Panc1 (cell line): ENCODE data around the gene SMIM35.
"Not testable (repeated sequence)": the region's sequence is repeated elsewhere in the genome, so short reads cannot be mapped to it uniquely, and the experiment has no call there.

ENCODE experiments used
- POLR2AphosphoS5 ChIP-seq: IDR thresholded peaks from 2 replicates; pipeline ENCODE4 v1.6.1; 2012; ENCODE audit warnings: mild to moderate bottlenecking, low read depth, low read length, moderate library complexity
- TF ChIP-seq, protein P1 (sequence below): fragments of 450-650 bp; IDR thresholded peaks from 2 replicates; pipeline ENCODE4 v1.5.1; 2017; ENCODE audit warnings: mild to moderate bottlenecking

DNA sequence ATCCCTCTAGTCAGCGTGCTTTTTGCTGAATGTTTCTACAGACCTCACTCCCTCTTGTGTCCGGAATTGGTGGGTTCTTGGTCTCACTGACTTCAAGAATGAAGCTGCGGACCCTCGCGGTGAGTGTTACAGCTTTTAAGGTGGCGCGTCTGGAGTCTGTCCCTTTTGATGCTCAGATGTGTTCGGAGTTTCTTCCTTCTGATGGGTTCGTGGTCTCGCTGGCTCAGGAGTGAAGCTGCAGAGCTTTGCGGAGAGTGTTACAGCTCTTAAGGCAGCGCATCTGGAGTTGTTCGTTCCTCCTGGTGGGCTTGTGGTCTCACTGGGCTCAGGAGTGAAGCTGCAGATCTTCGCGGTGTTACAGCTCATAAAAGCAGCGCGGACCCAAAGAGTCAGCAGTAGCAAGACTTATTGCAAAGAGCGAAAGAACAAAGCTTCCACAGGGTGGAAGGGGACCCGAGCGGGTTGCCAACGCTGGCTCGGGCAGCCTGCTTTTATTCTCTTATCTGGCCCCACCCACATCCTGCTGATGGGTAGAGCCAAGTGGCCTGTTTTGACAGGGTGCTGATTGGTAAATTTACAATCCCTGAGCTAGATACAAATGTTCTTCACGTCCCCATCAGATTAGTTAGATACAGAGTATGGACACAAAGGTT, 109.0 kb downstream of the SMIM35 start:
- not testable (repeated sequence) for TF ChIP-seq POLR2AphosphoS5
- TF ChIP-seq, protein P1, sequence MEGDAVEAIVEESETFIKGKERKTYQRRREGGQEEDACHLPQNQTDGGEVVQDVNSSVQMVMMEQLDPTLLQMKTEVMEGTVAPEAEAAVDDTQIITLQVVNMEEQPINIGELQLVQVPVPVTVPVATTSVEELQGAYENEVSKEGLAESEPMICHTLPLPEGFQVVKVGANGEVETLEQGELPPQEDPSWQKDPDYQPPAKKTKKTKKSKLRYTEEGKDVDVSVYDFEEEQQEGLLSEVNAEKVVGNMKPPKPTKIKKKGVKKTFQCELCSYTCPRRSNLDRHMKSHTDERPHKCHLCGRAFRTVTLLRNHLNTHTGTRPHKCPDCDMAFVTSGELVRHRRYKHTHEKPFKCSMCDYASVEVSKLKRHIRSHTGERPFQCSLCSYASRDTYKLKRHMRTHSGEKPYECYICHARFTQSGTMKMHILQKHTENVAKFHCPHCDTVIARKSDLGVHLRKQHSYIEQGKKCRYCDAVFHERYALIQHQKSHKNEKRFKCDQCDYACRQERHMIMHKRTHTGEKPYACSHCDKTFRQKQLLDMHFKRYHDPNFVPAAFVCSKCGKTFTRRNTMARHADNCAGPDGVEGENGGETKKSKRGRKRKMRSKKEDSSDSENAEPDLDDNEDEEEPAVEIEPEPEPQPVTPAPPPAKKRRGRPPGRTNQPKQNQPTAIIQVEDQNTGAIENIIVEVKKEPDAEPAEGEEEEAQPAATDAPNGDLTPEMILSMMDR: not testable (repeated sequence)
